NB4 (cell line): ENCODE results near the gene MFGE8.

ENCODE experiments used
- CTCF ChIP-seq: IDR thresholded peaks from one replicate; pipeline ENCODE4 v1.5.1; 2012; ENCODE audit warnings: low read depth, low read length
- MAX ChIP-seq: IDR thresholded peaks from 2 replicates; pipeline ENCODE4 v1.6.1; 2011; ENCODE audit warnings: low read depth, low read length

- no peak for TF ChIP-seq CTCF
- TF ChIP-seq MAX: no peak
Observed at GRCh38 chr15:88858934-88859333, 54.2 kb downstream of the MFGE8 start.
